GM06990 (cell line): ENCODE data around the gene BLOC1S4.

Experiments
- DNase-seq: peaks from one replicate; pipeline ENCODE4 v3.0.0-alpha.2; 2011; ENCODE audit not compliant: insufficient read length; ENCODE audit errors: extremely low read depth
- H3K27me3 ChIP-seq: replicated peaks from 2 replicates; pipeline ENCODE4 v1.6.0; 2011; ENCODE audit warnings: low read length; ENCODE audit not compliant: control insufficient read depth, insufficient read depth
- H3K36me3 ChIP-seq: 2 replicates; pipeline ENCODE4 v1.5.1; 2011; ENCODE audit warnings: low read length; ENCODE audit not compliant: control insufficient read depth, insufficient read depth
- H3K4me3 ChIP-seq: replicated peaks from 2 replicates; pipeline ENCODE4 v1.5.1; 2011; ENCODE audit warnings: low read depth, mild to moderate bottlenecking, control low read depth, low read length
- CTCF ChIP-seq: IDR thresholded peaks from 2 replicates; pipeline ENCODE4 v1.5.1; 2011; ENCODE audit warnings: low read length, control low read depth, mild to moderate bottlenecking, inconsistent platforms; ENCODE audit not compliant: insufficient read depth, poor library complexity, severe bottlenecking

Gene BLOC1S4

GRCh38 chr4:6695660-6696610 is 20.0 kb upstream of the BLOC1S4 start:
- no peak for DNase-seq
- Histone ChIP-seq H3K36me3 (no peaks in the 10 kb centered on the region; the same call in 1 of the 2 replicates), H3K4me3 (no peak overlapping the region), H3K27me3 (no peaks in the 10 kb centered on the region)
- no peak for TF ChIP-seq CTCF

GRCh38 chr4:6696611-6697010 is 19.4 kb upstream of the BLOC1S4 start:
- no peak for DNase-seq
- no peak for TF ChIP-seq CTCF
- no peaks in the 10 kb centered on the region; the same call in 1 of the 2 replicates for H3K36me3 ChIP-seq
- no peaks in the 10 kb centered on the region for H3K27me3 ChIP-seq
- H3K4me3 ChIP-seq, result no peak overlapping the region

GRCh38 chr4:6697131-6697530 is 18.8 kb upstream of the BLOC1S4 start:
- DNase-seq, result no peak
- Histone ChIP-seq H3K27me3 (no peaks in the 10 kb centered on the region), H3K36me3 (no peaks in the 10 kb centered on the region; the same call in 1 of the 2 replicates), H3K4me3 (no peak overlapping the region)
- TF ChIP-seq CTCF, result no peak

GRCh38 chr4:6699388-6699787 is 16.6 kb upstream of the BLOC1S4 start:
- no peaks in the 10 kb centered on the region; the same call in 1 of the 2 replicates for H3K36me3 ChIP-seq
- no peak overlapping the region for H3K4me3 ChIP-seq
- DNase-seq, result no peak
- no peaks in the 10 kb centered on the region for H3K27me3 ChIP-seq
- TF ChIP-seq CTCF, result no peak

- H3K36me3 ChIP-seq, result no peaks in the 10 kb centered on the region; the same call in 1 of the 2 replicates
- DNase-seq, result no peak
- no peak overlapping the region for H3K4me3 ChIP-seq
- no peak for TF ChIP-seq CTCF
- no peaks in the 10 kb centered on the region for H3K27me3 ChIP-seq
These were observed 16.1 kb upstream of the BLOC1S4 start for GRCh38 chr4:6699903-6700302.
